ENCODE results near the gene COQ3. TPM values are rescaled to one million over a fixed set of nuclear protein-coding genes. Genes with fewer than 3 reads are reported as not detected.

Gene COQ3
- total RNA-seq, 6 experiments from 2014 or later: 5.6 to 8.2 (median 6.7) TPM

DNA sequence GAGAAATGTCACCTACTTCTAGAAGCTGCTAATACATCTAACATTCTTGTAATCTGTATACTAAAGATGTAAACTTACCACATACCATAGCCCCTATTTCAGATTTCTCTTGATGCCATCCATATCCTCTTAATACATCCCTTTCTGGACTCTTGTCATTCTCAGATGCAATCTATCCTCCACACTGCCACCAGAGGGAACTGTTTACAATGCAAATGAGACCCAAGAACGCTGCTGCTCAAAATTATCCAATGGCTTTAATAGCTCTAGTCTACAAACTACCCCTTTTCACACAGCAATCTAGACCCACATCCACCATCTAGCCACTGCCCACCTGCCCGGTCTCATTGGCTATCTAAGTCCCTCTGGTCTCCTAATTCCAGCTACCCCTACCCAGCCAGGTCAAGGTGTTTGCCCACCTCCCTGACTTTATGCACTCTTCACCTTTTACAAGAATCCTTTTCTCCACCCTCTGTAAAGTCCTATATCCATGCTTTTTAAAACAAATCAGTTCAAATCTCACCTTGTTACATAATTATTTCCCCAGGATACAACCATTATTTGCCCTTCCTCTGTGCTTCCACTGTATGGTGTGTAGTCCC lies 59.4 kb downstream of the COQ3 start:
- Histone ChIP-seq H3K4me3 (no peak overlapping the region), H3K36me3 (no peaks in the 10 kb centered on the region), H3K27ac (no peak overlapping the region), H3K27me3 (no peaks in the 10 kb centered on the region), H3K4me1 (no peaks in the 10 kb centered on the region), H3K9me3 (no peaks in the 10 kb centered on the region)
- DNase-seq (no peak), ATAC-seq (peak; percentile 81 to 89 (median 82))
- WGBS (ENCODE audit: insufficient coverage, low coverage, low lambda C conversion rate, missing lambda C conversion rate): 12% methylated on average over 2 of the region's 2 CpGs
- TF ChIP-seq, protein P1, sequence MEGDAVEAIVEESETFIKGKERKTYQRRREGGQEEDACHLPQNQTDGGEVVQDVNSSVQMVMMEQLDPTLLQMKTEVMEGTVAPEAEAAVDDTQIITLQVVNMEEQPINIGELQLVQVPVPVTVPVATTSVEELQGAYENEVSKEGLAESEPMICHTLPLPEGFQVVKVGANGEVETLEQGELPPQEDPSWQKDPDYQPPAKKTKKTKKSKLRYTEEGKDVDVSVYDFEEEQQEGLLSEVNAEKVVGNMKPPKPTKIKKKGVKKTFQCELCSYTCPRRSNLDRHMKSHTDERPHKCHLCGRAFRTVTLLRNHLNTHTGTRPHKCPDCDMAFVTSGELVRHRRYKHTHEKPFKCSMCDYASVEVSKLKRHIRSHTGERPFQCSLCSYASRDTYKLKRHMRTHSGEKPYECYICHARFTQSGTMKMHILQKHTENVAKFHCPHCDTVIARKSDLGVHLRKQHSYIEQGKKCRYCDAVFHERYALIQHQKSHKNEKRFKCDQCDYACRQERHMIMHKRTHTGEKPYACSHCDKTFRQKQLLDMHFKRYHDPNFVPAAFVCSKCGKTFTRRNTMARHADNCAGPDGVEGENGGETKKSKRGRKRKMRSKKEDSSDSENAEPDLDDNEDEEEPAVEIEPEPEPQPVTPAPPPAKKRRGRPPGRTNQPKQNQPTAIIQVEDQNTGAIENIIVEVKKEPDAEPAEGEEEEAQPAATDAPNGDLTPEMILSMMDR (IDR thresholded peaks at IDR 0.05): peak; percentile 51 to 60 (median 56)
- no peak for TF ChIP-seq POLR2A (IDR thresholded peaks at IDR 0.05)
- intact Hi-C loops (cut with DNase I): no loop called here

DNA sequence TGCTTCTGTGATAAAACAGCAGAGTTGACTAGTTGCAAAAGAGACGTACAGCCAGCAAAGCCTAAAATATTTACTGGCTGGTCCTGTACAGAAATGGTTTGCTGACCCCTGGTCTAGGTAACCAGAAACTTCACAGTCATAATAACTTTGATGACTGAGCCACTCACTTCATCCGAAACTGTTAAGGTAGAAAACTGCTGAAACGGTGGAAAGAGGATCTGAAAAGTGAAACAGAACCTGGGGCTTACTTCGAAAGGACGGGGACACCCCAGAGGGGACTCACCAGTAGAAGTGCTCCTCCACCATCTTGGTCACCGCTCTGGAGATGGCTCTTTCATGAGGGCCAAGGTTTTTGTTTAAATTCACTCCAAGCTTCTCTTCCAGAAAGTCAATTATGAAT lies 60.9 kb downstream of the COQ3 start:
- no peaks in the 10 kb centered on the region for H3K4me1 ChIP-seq
- H3K9me3 ChIP-seq: no peaks in the 10 kb centered on the region
- H3K27me3 ChIP-seq: no peaks in the 10 kb centered on the region
- intact Hi-C loops (cut with DNase I): no loop called here
- H3K27ac ChIP-seq: no peak overlapping the region
- H3K36me3 ChIP-seq: no peaks in the 10 kb centered on the region
- no peak for ATAC-seq
- DNase-seq: no peak
- H3K4me3 ChIP-seq: no peak overlapping the region
- WGBS (ENCODE audit: insufficient coverage, low coverage, low lambda C conversion rate, missing lambda C conversion rate): 69% methylated on average over 6 of the region's 6 CpGs
- no peak for TF ChIP-seq POLR2A (IDR thresholded peaks at IDR 0.05)

DNA sequence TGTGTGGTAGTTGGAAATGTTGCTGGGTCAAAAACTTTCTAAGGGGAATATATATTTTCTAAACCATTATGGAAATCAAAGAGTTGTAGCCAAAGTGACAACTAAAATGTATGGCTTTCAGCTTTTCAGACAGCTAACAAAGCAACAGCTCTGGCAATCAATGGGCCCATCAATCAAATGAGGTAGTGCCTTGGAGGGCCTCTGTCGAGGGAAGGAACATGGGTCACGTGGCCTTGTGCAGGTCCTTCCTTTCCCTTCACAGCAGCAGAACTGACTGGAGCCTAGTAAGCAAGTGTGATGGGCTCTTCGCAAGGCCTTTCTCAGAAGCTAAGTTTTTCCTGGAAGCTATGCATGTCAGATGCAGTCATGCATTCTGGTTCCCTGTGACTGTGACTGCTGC lies 62.5 kb downstream of the COQ3 start:
- Histone ChIP-seq H3K36me3 (no peaks in the 10 kb centered on the region), H3K4me3 (no peak overlapping the region), H3K27me3 (no peaks in the 10 kb centered on the region), H3K27ac (no peak overlapping the region), H3K4me1 (no peaks in the 10 kb centered on the region), H3K9me3 (no peaks in the 10 kb centered on the region)
- DNase-seq (no peak), ATAC-seq (no peak)
- TF ChIP-seq POLR2A (IDR thresholded peaks at IDR 0.05): no peak
- TF ChIP-seq, protein P1 (IDR thresholded peaks at IDR 0.05): no peak
- intact Hi-C loops (cut with DNase I): no loop called here
- 52% methylated on average over 3 of the region's 3 CpGs for WGBS (ENCODE audit: insufficient coverage, low coverage, low lambda C conversion rate, missing lambda C conversion rate)

DNA sequence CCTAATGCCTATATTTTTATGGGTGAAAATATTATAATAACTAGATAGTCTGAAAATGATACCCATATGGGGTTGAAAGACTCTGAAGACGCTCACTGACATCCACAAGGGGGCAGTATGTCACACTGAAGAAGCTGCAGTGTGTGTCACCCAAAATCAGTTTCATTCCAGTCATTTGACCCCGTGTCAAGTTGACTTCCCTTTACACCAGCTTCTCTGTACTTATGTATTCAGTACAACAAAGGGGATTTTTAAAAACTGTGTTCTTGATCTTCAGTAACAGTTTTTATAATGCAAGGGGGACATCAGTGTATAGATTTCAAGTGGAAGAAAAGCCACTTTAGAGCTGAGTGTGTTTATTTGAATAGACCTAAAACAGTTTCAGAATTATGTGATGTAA lies 63.8 kb downstream of the COQ3 start:
- Histone ChIP-seq H3K27ac (no peak overlapping the region), H3K4me3 (no peak overlapping the region), H3K4me1 (no peaks in the 10 kb centered on the region), H3K27me3 (no peaks in the 10 kb centered on the region), H3K36me3 (no peaks in the 10 kb centered on the region), H3K9me3 (no peaks in the 10 kb centered on the region)
- TF ChIP-seq, protein P1 (IDR thresholded peaks at IDR 0.05): peak; percentile 53 to 83 (median 80)
- TF ChIP-seq POLR2A (IDR thresholded peaks at IDR 0.05): no peak
- ATAC-seq (peak; percentile 90 to 97 (median 93)), DNase-seq (peak in 2 of 3 donors; percentile 23 to 52)
- intact Hi-C loops (cut with DNase I): no loop called here
- 0% methylated on average over 2 of the region's 2 CpGs for WGBS (ENCODE audit: insufficient coverage, low coverage, low lambda C conversion rate, missing lambda C conversion rate)

DNA sequence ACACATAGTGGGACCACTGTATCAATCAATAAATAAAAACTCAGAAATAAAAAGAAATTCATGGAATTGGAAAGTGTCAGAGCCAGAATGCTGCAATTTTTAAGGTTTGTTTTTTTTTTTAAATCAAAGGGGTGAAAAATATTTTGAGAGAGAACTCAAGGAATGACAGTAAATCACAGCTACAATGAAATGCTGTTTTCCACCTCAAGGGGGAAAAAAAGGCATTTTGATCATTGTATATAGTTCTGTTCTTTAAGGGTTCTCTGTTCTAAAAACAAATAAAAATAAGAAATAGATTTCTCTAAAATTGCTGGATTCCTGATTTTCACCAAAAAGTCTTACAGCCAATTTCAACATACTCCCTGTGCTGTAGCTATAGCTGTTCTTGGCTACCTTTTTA lies 69.0 kb downstream of the COQ3 start:
- ATAC-seq: no peak
- H3K4me1 ChIP-seq: no peaks in the 10 kb centered on the region
- no peak for DNase-seq
- intact Hi-C loops (cut with DNase I): no loop called here
- no peak overlapping the region for H3K4me3 ChIP-seq
- H3K27ac ChIP-seq: no peak overlapping the region
- no peaks in the 10 kb centered on the region for H3K36me3 ChIP-seq
- TF ChIP-seq POLR2A (IDR thresholded peaks at IDR 0.05): no peak
- H3K27me3 ChIP-seq: no peaks in the 10 kb centered on the region
- H3K9me3 ChIP-seq: no peaks in the 10 kb centered on the region

Other genes with a start within 250 kb of the COQ3 start
- not detected for gene FAXC, start 44.5 kb downstream of the COQ3 start, total RNA-seq
- gene PNISR, start 31.1 kb upstream of the COQ3 start, total RNA-seq: 10 to 100 TPM; 26.8 to 43.3 (median 33.9) TPM
- gene USP45, start 121.2 kb upstream of the COQ3 start, total RNA-seq: 1 to 10 TPM; 4.5 to 6.8 (median 5.5) TPM
- 10 to 100 TPM; 30.8 to 45.5 (median 36.0) TPM for gene CCNC, start 174.5 kb upstream of the COQ3 start, total RNA-seq
- gene PRDM13, start 212.6 kb upstream of the COQ3 start, total RNA-seq: not detected